ENCODE results near the gene NTRK2.

Gene NTRK2

GRCh38 chr9:84742261-84742660 is 72.7 kb downstream of the NTRK2 start:
- DNase-seq, result no peak

GRCh38 chr9:84744195-84744594 is 74.7 kb downstream of the NTRK2 start:
- no peak for DNase-seq

DNA sequence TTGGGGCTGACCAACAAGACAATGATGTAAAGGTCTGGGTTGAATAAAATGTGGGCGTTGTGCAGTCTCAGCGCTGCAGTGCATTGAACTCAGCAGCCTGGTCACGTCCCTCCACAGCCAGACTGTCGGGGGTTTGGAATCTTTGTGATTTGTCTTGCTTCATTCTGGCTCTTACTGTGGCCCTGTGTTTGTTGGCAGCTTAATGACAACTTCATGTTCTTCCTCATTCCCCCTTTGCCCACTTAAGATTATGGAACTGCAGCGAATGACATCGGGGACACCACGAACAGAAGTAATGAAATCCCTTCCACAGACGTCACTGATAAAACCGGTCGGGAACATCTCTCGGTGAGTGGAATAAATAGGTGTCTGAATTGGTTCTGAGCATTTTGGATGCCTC is 75.2 kb downstream of the NTRK2 start:
- DNase-seq, result no peak

- DNase-seq, result no peak
Measured at GRCh38 chr9:84748112-84748511, 78.6 kb downstream of the NTRK2 start.

DNA sequence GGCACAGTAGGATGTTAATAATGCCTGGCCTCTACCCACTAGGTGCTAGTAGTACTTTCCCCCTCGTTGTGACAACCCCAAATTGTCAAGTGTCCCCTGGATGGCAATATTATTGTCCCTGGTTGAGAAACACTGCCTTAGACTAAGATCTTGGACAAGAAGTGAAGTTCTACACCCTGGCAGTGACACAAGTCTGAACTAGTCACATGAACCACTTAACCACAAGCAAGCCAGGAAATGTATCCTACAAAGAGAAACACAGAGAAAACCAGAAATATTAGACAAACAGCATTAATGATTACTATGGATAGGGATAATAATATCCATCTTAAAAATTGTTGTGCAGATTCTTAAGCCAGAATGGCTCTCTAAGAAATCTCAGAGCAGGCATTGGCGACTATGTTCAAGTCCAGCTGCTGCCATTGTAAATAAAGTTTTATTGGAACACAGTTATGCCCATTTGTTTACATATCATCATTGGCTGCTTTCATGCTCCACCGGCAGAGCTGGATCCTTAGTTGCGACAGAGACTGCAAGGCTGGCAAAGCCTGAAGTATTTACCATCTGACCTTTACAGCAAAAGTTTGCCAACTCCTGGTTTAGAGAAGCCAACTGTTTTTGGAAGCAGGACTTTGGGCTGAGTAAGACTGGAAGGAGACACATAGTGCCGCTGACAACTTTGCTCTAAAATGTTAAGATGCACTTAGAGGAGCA is 80.8 kb downstream of the NTRK2 start:
- no peak for DNase-seq

- no peak for DNase-seq
Measured at GRCh38 chr9:84751921-84752320, 82.4 kb downstream of the NTRK2 start.

DNA sequence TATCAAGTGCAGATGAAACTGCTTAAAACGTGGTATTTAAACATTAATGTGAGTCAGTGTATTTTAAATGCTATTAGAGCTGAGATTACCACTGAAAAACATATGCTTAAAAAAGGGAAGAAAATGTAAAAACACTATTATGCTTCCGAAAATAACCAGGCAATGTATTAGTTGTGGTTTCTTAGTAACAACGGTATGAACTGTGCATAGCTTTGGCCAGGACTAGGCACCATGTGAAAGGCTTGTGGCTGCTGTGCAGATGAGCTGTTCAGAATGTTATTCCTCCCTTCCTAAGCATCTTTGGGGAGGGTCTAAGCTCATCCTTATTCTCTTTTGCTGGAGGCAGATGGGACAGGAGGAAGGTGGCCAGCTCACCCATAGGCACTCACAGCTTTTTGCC is 84.9 kb downstream of the NTRK2 start:
- DNase-seq, result no peak

GRCh38 chr9:84754881-84755280 is 85.4 kb downstream of the NTRK2 start:
- DNase-seq, result no peak

DNA sequence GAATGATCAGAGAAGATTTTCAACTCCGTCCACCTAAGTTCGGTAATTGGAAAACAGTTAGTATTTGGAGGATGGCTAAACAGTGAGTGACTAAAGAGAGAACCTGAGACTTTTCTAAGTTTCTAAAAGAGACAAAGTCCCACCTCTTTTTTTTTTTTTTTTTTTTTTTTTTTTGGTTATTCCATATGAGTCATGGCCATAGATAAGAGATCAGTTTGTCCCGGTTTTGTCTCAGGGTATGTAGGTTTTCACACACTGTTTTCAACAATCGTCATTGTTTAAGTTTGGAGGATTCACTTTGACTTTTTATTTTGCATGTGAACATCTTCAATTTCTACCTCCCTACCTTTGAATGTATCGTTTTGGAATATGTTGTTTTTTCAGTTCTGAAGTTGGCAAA is 85.9 kb downstream of the NTRK2 start:
- no peak for DNase-seq

GRCh38 chr9:84756171-84756570 is 86.6 kb downstream of the NTRK2 start:
- DNase-seq, result no peak

- no peak for DNase-seq
Measured at GRCh38 chr9:84756731-84757130, 87.2 kb downstream of the NTRK2 start.

- no peak for DNase-seq
Measured at GRCh38 chr9:84758817-84759216, 89.3 kb downstream of the NTRK2 start.

DNA sequence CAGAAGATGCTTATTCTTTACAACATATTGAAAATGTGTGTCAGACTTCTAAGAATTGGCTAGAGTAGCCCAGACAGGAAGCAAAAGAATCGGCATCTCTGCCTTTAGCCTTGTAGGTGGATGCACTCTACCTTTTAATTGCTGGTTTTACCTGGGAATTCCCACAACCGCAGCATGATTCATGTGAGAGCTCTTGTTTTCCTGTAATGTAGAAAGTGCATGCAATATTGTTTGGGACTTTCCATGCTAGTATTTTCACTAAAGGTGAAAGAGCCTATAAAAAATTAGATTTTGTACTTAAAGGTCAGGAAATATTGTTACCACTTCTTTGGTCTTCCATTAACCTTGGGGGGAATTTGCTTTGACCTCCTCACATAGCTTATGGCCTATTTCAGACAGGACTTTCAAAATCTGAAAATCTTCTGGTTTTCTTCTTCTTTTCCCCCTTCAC is 89.8 kb downstream of the NTRK2 start:
- DNase-seq, result no peak

- no peak for DNase-seq
Measured at GRCh38 chr9:84759804-84760203, 90.3 kb downstream of the NTRK2 start.

GRCh38 chr9:84761137-84761808 is 91.7 kb downstream of the NTRK2 start:
- no peak for DNase-seq

GRCh38 chr9:84772511-84772910 is 103.0 kb downstream of the NTRK2 start:
- no peak for DNase-seq

- DNase-seq, result no peak
Measured at GRCh38 chr9:84773022-84773421, 103.5 kb downstream of the NTRK2 start.

- no peak for DNase-seq
Measured at GRCh38 chr9:84775056-84775643, 105.6 kb downstream of the NTRK2 start.

GRCh38 chr9:84778570-84778969 is 109.0 kb downstream of the NTRK2 start:
- no peak for DNase-seq

DNA sequence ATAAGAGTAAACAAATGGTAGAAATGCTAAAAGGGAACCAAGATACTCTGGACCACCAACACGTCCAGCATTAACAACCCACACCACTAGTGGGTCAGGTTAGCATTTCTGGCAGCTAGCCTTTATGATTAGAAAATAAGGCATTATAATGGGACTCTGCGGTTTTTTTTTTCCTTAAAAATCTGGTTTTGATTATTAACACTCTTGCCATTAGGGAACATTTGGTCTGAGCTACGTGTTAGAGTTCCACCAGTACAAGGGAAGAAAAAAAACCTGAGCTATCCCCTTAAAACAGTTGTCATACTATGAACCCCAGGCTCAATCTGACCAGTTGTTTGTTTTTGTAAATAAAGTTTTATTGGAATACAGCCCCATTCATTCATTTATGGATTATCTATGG is 110.4 kb downstream of the NTRK2 start:
- no peak for DNase-seq

DNA sequence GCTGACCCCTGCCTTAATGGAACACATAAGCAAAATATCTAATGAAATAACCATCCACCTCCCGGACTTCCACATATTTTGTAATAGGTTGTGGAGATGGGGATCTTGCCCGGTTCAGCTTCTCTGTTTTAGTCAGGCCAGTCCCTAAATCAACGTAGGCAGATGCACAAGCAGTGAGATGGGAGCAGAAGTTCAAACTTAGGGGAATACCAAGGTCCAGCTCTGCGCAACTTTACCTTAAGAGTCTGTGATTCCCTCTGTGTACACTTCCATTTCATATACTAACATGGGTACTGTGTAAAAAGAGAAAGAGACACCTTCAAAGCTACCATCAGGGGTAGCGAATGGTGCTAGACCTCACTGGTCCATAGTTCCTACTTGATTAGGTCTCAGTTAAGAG is 110.9 kb downstream of the NTRK2 start:
- no peak for DNase-seq

DNA sequence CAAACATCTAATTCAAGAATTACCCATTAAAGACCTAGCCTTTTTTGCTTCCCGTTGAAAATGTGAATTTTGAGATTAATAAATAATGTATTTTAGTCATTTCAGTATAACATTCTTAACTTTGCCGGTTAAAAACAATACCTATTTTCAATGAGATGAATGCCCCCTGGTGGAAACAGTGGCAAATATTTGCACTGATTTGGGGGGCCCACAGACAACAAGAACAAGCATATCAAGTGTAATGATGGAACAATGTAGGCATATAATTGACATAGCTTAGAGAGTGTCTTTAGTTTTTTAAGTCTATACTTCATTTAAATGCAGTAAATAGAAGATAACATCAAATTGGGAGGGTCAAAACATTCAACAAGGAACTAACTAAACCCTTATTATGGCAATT is 111.9 kb downstream of the NTRK2 start:
- no peak for DNase-seq

DNA sequence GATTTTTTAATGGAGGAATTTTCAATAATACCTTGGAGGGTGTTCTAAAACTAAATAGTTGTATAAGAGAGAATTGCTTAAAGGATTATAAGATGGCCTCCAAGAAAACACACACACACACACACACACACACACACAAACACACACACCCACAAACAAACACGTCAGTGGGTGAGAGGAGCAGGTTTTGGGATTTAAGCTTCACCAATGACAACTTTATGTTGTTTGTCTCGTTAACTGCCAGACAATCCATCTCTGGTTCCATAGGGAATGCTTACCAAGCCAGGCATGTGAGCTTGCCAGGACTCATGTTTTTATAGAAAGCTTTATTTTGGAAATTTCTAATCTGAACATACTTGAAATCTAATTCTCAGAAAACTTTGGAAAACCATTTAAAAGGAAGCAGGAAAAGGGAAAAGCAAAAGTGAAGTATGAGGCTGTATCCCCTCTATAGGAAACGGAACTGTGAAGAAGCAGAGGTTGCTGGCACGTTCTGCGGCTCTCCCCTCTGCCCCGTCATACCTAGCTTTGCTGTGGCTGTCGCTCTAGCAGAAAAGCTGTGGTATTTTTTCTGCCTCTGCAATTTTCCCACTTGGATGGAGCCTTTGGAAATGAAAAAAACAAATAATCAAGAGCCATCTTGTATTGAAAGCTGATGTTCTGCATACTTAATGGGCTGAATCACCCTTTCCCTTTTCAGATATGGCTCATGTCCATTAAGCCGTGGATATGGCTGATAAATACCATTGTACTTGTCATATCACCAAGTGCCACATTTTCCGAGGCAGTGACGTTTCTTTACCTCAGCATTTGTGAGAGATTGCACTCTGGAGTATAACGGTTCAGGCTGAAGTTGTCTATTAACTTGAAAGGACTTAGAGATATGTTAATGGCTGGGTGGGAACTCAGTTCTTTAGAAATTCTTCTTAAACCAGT is 112.7 kb downstream of the NTRK2 start:
- DNase-seq, result no peak
